Dermis microvascular lymphatic vessel endothelial cell (primary cell): ENCODE data around the gene TRMT61A. TPM values are rescaled to one million over a fixed set of nuclear protein-coding genes. Genes with fewer than 3 reads are reported as not detected.

ENCODE experiments used
- DNase-seq, 2 donors: peaks; one replicate each; pipeline versions ENCODE4 v3.0.0 to v3.0.0-alpha.2; 2010; ENCODE audit warnings: low read depth in 2 of 2
- total RNA-seq: library from RNA; depleted of rRNA; stranded (reverse); fragments of >200 nt; gene quantifications from 2 replicates; pipeline ENCODE4 v1.2.1, GENCODE V29; 2014

The TRMT61A gene
- total RNA-seq, 1 donor from 2014 or later = 3.7 TPM

GRCh38 chr14:103546652-103547454, 17.9 kb downstream of the TRMT61A start:
- peak; percentile 17 to 54 for DNase-seq

GRCh38 chr14:103547455-103547940, 18.5 kb downstream of the TRMT61A start:
- DNase-seq = no peak

DNA sequence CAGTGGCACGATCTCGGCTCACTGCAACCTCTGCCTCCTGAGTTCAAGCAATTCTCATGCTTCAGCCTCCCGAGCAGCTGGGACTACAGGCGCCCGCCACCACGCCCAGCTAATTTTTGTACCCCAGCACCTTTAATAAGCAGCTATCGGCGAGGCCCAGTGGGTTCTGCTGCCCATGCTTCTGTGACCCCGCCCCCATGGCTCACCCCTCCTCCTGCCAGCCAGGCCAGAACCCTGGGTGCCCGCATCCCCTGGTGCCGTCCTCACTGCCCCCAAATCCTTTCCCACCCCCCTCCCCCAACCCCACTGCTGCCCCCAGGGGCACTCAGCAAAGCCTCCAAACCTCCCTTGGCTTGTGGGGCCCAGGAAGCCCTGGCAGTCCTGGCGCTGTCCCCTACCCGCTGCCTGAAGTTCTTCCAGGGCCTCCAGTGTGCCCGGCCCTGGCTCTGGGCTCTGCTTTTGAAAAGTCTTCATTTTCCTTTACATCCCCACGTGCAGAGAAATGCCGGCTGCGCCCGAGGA, 19.0 kb downstream of the TRMT61A start:
- no peak for DNase-seq

DNA sequence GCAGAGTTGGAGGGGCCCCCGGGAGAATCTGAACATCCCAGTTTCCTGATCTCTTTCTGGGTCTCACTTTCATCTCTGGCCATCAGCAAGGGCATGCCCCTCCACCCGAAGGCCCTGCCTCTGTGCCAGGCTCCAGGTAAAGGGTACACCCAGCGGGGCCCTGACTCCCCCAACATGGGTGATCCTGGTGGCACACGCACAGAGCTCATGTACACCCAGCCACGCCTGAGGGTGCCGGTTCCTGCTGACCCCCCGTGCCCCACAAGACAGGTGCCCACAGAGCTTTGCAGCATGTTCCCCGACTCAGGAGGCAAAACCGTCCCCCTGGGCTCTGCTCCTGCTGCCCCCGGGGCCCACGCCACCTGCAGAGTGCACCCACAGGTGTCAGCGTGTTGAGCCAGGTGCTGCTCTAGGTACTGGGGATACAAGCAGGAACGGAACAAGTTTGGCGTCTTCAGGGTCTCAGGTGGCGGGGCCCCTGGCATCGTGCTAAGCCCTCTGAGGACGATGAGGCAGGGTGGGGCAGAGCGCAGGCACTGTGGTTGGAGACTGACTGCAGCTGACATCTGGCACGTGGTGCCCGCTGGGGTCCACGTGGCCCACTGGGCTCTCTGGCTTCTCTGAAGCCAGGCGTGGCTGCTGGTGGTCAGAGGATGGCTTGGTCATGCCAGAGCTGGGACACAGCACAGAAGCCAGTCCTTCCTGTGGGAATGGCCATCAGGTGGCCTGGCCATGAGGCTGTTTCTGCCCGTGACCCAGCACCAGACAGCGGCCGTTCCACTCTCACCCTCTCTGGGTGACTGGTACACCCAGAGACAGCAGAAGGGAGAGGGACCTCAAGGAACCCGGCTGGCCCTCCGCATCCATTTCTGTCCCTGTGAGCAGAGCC, 19.7 kb downstream of the TRMT61A start:
- DNase-seq = no peak

- DNase-seq = no peak
These were observed 20.6 kb downstream of the TRMT61A start for GRCh38 chr14:103549361-103550311.

DNA sequence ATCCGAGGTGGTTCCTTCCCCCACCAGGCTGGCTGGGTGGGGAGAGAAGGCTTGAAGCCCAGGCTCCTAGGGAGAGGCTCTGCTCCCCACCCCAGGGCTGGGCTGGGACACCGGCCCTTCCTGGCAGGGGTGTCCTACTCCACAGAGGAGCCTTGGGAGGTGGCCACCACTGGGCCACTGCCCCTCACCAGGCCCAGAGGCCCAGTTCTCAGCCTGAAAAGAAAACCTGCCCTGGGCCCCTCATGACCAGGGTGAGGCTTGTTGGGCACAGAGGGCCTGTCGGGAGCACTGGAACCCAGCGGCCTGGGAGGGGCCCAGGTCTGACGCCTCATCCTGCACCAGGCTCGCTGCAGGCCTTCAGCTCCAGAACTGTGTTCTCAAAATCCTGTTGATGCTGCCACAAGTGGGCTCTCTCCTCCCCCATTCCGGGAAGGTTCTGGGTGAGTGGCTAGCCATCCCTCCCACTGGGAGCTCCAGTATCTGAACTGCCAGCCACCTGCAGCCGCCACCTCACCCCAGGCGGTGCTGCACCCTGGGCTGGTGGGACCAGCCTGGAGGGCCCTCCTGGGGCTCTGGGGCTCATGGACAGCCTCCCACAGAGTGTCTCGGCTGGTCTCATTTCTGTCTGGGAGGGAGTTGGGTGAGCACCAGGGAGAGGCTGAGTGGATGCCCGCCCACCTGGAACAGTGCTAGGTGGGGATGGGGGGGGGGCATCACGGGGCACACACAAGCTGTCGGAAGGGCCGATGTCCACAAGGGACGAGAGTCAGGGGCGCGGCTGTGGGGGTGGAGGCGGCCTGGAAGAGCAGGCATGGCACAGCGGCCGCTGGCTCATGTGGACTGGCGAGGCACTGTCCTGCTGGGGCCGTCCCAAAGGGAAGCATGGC, 21.7 kb downstream of the TRMT61A start:
- no peak for DNase-seq

DNA sequence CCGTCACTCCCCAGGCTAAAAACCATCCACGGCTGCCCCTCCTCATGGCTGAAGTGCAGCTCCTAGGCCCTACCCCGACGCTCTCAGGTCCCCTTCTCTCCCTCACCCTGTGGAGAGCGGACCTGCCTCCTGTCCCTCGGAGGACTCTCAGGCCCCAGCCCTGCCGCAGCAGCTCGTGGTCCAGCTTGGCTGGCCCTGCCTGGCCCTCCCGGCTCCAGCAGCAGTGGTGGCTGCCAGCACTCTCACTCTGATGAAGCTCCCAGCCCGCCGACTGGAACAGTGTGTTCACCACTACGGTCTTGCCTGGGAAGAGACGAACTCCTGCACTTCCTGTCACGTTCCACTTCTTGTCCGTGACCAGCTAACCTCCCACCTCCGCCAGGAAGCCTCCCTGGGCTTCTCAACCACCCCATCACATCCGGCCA, 22.4 kb downstream of the TRMT61A start:
- no peak for DNase-seq

DNA sequence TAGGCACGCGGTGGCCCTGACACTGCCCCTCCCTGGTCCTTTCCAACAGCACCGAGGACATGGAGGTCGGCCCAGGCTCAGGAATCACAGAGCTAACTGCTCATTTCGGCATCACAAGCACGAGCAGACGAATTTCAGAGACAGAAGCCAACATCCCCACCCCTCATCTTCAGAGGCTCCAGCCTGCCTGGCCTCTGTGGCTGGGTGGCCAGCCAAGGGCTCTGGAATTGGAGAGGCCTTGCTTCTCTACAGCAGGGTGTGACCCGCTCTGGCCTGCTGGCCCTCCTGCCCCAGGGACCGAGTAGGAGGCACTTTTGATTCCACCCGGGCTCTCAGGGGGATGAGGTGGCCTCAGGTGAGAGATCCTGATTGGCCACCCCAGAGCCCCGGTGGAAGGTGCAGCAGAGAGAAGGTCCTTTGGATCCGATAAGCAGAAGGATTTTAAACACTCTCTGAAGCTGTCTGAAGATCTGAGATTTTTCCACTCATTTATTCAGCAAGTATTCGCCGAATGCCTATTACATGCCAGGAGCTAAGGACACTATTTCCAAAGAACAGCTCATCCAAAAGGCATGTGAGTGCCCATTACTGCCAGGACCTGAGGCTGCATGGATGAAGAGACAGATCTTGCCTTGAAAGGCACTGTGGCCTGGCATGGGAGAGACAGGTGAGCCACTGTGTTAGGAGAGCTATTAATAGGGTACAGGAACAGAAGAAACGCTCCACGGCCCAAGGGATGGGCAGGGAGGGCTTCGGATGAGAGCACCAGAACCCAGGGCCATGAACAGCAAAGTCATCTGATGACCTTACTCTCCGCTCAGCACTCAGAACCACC, 23.2 kb downstream of the TRMT61A start:
- DNase-seq = no peak

GRCh38 chr14:103552846-103553210, 23.8 kb downstream of the TRMT61A start:
- no peak for DNase-seq

- DNase-seq = no peak
These were observed 26.8 kb downstream of the TRMT61A start for GRCh38 chr14:103555559-103556337.

- no peak for DNase-seq
These were observed 28.2 kb downstream of the TRMT61A start for GRCh38 chr14:103556946-103557758.

DNA sequence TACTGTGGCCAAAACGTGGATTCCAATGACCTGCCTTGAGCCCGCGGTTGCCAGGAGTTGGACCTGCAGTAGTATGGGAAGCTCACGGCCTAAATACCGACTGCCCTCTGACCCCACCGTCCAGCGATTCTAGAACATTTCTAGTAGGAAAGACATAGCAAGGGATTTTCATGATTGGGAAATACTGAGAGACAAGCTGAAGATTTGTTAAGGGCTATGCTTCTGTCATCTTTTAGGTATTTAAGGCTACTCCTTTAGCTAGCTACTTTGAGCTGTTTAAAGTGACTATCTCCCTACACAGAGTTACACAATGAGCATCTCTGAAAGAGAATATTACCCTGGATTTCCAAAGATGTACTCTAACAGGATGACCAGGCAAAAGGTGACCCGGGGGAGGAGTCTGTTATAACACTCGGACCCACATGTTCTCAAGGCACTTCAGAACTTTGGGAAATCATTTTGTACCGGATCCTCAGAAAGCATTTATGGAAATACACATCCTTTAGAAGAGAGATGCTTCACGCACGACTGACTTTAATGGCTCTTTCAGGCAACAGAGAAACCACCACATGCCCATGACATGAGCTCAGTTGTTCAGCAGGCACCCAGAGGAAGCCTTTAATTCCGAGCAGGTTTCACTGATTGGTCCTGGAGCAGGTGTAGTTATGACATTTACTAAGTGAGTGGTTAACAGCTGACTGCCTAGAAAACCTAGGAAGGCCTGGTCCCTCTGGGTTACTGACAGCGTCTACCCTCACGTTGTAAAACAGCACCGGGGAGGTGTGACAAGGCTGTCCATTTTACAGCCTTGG, 29.3 kb downstream of the TRMT61A start:
- DNase-seq = no peak

DNA sequence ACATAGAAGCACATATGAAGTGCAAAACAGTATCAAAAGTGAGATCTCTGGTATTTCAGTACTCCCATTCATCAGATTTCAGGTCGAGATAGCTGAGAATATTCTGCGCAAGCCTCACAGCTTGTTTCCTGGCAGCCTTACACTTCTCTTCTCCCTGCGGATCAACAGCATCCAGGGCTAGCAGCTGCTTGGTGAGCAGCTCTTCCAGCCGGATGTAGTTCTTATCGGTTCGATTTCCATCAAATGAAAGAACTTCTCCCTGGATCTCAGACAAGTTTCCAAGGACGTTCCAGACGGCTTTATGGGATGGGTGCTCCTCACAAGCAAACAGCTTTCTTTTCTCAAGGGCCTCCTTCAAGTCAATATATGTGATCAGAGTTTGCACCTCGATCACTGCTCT, 30.8 kb downstream of the TRMT61A start:
- no peak for DNase-seq

GRCh38 chr14:103560691-103561090, 31.7 kb downstream of the TRMT61A start:
- no peak for DNase-seq

- peak; percentile 37 to 70 for DNase-seq
These were observed 32.6 kb downstream of the TRMT61A start for GRCh38 chr14:103561381-103562178.

GRCh38 chr14:103562179-103562428, 33.1 kb downstream of the TRMT61A start:
- peak in 1 of 2 donors; percentile 68 for DNase-seq
